Measurements from ENCODE around the gene ANP32E. TPM values are rescaled to one million over a fixed set of nuclear protein-coding genes. Genes with fewer than 3 reads are reported as not detected.

Gene ANP32E
- total and polyA plus RNA-seq, 2 of the 13 experiments (the other 11 are each of a cell fraction or from before 2014, with no cell fraction given): 10.3 to 53.0 TPM

DNA sequence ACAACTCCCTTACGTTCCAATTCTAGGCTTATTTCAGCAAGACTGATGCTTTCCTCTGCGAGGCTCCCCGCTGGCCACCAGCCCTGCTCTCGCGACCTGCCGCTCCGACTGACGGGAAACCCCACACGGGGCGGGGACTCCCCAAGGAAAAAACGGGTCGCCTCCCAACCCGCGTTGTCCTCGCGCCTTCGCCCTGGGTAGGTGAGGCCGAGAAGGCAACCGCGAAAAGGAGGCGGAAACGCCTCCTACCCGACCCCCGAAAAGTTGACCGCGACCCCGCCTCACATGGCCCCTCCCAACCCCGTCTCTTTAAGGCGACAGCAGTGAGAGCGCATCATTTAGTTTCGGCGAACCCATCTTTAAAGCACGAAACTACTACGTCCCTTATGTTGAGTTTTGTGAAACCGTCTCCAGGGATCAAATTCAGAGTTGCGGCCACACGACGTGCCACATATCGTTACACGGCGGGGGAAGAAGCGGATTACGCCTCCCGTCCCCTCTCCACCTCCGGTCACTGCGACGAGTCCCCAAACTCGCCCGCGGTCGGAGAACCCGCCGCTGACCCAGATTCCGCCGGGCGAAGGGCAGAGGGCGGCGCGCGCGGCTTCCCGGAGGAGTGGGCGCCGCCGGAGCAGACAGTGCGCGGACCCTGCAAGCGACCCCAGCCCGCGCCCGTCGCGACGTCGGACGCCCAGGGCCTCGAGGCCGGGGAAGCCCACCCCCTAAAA lies 1.2 kb downstream of the ANP32E start (continued):
- TF ChIP-seq, protein P1, sequence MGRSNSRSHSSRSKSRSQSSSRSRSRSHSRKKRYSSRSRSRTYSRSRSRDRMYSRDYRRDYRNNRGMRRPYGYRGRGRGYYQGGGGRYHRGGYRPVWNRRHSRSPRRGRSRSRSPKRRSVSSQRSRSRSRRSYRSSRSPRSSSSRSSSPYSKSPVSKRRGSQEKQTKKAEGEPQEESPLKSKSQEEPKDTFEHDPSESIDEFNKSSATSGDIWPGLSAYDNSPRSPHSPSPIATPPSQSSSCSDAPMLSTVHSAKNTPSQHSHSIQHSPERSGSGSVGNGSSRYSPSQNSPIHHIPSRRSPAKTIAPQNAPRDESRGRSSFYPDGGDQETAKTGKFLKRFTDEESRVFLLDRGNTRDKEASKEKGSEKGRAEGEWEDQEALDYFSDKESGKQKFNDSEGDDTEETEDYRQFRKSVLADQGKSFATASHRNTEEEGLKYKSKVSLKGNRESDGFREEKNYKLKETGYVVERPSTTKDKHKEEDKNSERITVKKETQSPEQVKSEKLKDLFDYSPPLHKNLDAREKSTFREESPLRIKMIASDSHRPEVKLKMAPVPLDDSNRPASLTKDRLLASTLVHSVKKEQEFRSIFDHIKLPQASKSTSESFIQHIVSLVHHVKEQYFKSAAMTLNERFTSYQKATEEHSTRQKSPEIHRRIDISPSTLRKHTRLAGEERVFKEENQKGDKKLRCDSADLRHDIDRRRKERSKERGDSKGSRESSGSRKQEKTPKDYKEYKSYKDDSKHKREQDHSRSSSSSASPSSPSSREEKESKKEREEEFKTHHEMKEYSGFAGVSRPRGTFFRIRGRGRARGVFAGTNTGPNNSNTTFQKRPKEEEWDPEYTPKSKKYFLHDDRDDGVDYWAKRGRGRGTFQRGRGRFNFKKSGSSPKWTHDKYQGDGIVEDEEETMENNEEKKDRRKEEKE (IDR thresholded peaks at IDR 0.05): no peak
- TF ChIP-seq, protein P2, sequence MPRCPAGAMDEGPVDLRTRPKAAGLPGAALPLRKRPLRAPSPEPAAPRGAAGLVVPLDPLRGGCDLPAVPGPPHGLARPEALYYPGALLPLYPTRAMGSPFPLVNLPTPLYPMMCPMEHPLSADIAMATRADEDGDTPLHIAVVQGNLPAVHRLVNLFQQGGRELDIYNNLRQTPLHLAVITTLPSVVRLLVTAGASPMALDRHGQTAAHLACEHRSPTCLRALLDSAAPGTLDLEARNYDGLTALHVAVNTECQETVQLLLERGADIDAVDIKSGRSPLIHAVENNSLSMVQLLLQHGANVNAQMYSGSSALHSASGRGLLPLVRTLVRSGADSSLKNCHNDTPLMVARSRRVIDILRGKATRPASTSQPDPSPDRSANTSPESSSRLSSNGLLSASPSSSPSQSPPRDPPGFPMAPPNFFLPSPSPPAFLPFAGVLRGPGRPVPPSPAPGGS (CRISPR knock-in tag; IDR thresholded peaks at IDR 0.05): no peak; the same call in 1 of the 2 replicates
- no peak for TF ChIP-seq SPEN (CRISPR knock-in tag; IDR thresholded peaks at IDR 0.05; ENCODE audit: low read depth)
- TF ChIP-seq ZFAT (CRISPR knock-in tag; conservative IDR thresholded peaks at IDR 0.05): no peak
- no peak for TF ChIP-seq KDM5A (IDR thresholded peaks at IDR 0.05; ENCODE audit: borderline replicate concordance, low read length)
- TF ChIP-seq, protein P3, sequence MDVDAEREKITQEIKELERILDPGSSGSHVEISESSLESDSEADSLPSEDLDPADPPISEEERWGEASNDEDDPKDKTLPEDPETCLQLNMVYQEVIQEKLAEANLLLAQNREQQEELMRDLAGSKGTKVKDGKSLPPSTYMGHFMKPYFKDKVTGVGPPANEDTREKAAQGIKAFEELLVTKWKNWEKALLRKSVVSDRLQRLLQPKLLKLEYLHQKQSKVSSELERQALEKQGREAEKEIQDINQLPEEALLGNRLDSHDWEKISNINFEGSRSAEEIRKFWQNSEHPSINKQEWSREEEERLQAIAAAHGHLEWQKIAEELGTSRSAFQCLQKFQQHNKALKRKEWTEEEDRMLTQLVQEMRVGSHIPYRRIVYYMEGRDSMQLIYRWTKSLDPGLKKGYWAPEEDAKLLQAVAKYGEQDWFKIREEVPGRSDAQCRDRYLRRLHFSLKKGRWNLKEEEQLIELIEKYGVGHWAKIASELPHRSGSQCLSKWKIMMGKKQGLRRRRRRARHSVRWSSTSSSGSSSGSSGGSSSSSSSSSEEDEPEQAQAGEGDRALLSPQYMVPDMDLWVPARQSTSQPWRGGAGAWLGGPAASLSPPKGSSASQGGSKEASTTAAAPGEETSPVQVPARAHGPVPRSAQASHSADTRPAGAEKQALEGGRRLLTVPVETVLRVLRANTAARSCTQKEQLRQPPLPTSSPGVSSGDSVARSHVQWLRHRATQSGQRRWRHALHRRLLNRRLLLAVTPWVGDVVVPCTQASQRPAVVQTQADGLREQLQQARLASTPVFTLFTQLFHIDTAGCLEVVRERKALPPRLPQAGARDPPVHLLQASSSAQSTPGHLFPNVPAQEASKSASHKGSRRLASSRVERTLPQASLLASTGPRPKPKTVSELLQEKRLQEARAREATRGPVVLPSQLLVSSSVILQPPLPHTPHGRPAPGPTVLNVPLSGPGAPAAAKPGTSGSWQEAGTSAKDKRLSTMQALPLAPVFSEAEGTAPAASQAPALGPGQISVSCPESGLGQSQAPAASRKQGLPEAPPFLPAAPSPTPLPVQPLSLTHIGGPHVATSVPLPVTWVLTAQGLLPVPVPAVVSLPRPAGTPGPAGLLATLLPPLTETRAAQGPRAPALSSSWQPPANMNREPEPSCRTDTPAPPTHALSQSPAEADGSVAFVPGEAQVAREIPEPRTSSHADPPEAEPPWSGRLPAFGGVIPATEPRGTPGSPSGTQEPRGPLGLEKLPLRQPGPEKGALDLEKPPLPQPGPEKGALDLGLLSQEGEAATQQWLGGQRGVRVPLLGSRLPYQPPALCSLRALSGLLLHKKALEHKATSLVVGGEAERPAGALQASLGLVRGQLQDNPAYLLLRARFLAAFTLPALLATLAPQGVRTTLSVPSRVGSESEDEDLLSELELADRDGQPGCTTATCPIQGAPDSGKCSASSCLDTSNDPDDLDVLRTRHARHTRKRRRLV (CRISPR knock-in tag; IDR thresholded peaks at IDR 0.05): no peak
- TF ChIP-seq, protein P4, sequence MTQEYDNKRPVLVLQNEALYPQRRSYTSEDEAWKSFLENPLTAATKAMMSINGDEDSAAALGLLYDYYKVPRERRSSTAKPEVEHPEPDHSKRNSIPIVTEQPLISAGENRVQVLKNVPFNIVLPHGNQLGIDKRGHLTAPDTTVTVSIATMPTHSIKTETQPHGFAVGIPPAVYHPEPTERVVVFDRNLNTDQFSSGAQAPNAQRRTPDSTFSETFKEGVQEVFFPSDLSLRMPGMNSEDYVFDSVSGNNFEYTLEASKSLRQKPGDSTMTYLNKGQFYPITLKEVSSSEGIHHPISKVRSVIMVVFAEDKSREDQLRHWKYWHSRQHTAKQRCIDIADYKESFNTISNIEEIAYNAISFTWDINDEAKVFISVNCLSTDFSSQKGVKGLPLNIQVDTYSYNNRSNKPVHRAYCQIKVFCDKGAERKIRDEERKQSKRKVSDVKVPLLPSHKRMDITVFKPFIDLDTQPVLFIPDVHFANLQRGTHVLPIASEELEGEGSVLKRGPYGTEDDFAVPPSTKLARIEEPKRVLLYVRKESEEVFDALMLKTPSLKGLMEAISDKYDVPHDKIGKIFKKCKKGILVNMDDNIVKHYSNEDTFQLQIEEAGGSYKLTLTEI (CRISPR knock-in tag; conservative IDR thresholded peaks at IDR 0.05): no peak
- no peak for TF ChIP-seq BHLHE40 (IDR thresholded peaks at IDR 0.05; ENCODE audit: low read length)
- TF ChIP-seq ZNF776 (CRISPR knock-in tag; IDR thresholded peaks at IDR 0.05): no peak
- TF ChIP-seq, protein P5, sequence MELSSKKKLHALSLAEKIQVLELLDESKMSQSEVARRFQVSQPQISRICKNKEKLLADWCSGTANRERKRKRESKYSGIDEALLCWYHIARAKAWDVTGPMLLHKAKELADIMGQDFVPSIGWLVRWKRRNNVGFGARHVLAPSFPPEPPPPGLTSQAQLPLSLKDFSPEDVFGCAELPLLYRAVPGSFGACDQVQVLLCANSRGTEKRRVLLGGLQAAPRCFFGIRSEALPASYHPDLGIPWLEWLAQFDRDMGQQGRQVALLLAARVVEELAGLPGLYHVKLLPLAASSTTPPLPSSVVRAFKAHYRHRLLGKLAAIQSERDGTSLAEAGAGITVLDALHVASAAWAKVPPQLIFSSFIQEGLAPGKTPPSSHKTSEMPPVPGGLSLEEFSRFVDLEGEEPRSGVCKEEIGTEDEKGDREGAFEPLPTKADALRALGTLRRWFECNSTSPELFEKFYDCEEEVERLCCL (CRISPR knock-in tag; IDR thresholded peaks at IDR 0.05; ENCODE audit: borderline replicate concordance): no peak
- TF ChIP-seq RFXAP (CRISPR knock-in tag; IDR thresholded peaks at IDR 0.05; ENCODE audit: borderline replicate concordance): no peak
- TF ChIP-seq, protein P6, sequence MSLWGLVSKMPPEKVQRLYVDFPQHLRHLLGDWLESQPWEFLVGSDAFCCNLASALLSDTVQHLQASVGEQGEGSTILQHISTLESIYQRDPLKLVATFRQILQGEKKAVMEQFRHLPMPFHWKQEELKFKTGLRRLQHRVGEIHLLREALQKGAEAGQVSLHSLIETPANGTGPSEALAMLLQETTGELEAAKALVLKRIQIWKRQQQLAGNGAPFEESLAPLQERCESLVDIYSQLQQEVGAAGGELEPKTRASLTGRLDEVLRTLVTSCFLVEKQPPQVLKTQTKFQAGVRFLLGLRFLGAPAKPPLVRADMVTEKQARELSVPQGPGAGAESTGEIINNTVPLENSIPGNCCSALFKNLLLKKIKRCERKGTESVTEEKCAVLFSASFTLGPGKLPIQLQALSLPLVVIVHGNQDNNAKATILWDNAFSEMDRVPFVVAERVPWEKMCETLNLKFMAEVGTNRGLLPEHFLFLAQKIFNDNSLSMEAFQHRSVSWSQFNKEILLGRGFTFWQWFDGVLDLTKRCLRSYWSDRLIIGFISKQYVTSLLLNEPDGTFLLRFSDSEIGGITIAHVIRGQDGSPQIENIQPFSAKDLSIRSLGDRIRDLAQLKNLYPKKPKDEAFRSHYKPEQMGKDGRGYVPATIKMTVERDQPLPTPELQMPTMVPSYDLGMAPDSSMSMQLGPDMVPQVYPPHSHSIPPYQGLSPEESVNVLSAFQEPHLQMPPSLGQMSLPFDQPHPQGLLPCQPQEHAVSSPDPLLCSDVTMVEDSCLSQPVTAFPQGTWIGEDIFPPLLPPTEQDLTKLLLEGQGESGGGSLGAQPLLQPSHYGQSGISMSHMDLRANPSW (CRISPR knock-in tag; IDR thresholded peaks at IDR 0.05; ENCODE audit: borderline replicate concordance): no peak
